Right lobe of liver (tissue), 4 donors: Measurements from ENCODE around the gene DGKE.

ENCODE experiments used
- POLR2A ChIP-seq: fragments of 450-650 bp; IDR thresholded peaks from one replicate; pipeline ENCODE4 v1.6.1; 2017; ENCODE audit warnings: antibody characterized with exemption, mild to moderate bottlenecking
- TF ChIP-seq, protein P1 (sequence below), 4 donors: fragments of 200-600 bp in 3 of 4; fragments of 450-650 bp in 1 of 4; IDR thresholded peaks; one replicate each; pipeline versions ENCODE4 v1.5.1 to v1.8.0; 2016 to 2022; ENCODE audit warnings: antibody characterized with exemption in 4 of 4, mild to moderate bottlenecking in 2 of 4
- donor health status: DM: no; HTN: no; CAD: no.
- donor health status: DM: no; HTN: no; CAD: no.
- donor health status: DM: no; HTN: yes; CAD: no.

DNA sequence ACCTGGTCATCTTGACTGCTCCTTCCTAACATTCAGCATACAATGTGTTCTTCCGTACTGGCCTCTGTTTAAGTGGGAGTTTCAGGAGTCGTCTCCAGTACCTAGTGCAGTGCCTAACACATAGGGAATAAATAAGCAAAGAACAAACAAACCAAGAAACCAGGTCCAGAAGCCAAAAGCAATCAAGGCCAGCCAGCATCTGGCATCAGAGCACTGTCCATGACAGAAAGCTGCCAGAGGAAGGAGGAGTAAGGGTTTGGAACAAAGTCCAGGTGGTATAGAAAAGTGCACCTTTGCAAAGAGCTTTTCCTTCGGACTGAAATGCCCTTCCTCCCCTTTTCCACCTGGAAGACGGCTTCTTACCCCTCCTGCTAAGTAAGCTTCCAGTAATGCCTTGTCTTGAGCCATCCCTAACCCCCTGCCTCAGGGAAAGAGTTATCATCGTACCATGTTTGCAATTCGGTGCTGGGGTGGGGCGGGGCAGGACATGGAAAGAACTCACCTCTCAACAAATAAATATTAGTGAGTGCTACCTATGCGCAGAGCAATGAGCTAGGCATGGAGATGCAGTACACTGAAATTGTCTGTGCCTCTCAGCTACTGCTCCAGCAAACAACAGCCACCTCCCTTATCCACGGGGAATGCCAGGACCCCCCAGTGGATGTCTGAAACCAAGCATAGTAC, 47.8 kb upstream of the DGKE start:
- TF ChIP-seq, protein P1, sequence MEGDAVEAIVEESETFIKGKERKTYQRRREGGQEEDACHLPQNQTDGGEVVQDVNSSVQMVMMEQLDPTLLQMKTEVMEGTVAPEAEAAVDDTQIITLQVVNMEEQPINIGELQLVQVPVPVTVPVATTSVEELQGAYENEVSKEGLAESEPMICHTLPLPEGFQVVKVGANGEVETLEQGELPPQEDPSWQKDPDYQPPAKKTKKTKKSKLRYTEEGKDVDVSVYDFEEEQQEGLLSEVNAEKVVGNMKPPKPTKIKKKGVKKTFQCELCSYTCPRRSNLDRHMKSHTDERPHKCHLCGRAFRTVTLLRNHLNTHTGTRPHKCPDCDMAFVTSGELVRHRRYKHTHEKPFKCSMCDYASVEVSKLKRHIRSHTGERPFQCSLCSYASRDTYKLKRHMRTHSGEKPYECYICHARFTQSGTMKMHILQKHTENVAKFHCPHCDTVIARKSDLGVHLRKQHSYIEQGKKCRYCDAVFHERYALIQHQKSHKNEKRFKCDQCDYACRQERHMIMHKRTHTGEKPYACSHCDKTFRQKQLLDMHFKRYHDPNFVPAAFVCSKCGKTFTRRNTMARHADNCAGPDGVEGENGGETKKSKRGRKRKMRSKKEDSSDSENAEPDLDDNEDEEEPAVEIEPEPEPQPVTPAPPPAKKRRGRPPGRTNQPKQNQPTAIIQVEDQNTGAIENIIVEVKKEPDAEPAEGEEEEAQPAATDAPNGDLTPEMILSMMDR (IDR thresholded peaks at IDR 0.05) = no peak
- TF ChIP-seq POLR2A = no peak
